ENCODE data around the gene ZNF430. TPM values are rescaled to one million over a fixed set of nuclear protein-coding genes. Genes with fewer than 3 reads are reported as not detected.

The ZNF430 gene
- total RNA-seq, 1 experiment from 2014 or later, result 12.3 TPM

GRCh38 chr19:21065336-21065735 lies 44.9 kb downstream of the ZNF430 start:
- ChIA-PET CTCF (interaction anchor here (0.7 kb wide), 1 partner anchor 1919 kb away, joined by 4 read pairs; no protein-coding TSS in a partner anchor), POLR2A (no interaction called here)
- no peak for DNase-seq (ENCODE audit: low spot score)
- no peaks in the 10 kb centered on the region for H3K4me1 Mint-ChIP-seq
- no peak overlapping the region for H3K4me3 Mint-ChIP-seq
- no peak for ATAC-seq
- no peaks in the 10 kb centered on the region for H3K27me3 Mint-ChIP-seq (ENCODE audit: low read depth)
- no peak overlapping the region for H3K27ac Mint-ChIP-seq
- H3K36me3 Mint-ChIP-seq, result peaks cover 19% of the 10 kb centered on the region
- TF ChIP-seq ESRRA (CRISPR knock-in tag; IDR thresholded peaks at IDR 0.05; ENCODE audit: borderline replicate concordance), result no peak
- TF ChIP-seq FOXJ3 (CRISPR knock-in tag; IDR thresholded peaks at IDR 0.05; ENCODE audit: borderline replicate concordance), result no peak
- TF ChIP-seq MYBL2 (CRISPR knock-in tag; IDR thresholded peaks at IDR 0.05), result no peak
- TF ChIP-seq EMX1 (CRISPR knock-in tag; IDR thresholded peaks at IDR 0.05), result no peak
- TF ChIP-seq JAZF1 (CRISPR knock-in tag; IDR thresholded peaks at IDR 0.05), result no peak
- no peak for TF ChIP-seq HMGA2 (CRISPR knock-in tag; IDR thresholded peaks at IDR 0.05)
- no peak for TF ChIP-seq RORB (CRISPR knock-in tag; IDR thresholded peaks at IDR 0.05)
- TF ChIP-seq, protein P1, sequence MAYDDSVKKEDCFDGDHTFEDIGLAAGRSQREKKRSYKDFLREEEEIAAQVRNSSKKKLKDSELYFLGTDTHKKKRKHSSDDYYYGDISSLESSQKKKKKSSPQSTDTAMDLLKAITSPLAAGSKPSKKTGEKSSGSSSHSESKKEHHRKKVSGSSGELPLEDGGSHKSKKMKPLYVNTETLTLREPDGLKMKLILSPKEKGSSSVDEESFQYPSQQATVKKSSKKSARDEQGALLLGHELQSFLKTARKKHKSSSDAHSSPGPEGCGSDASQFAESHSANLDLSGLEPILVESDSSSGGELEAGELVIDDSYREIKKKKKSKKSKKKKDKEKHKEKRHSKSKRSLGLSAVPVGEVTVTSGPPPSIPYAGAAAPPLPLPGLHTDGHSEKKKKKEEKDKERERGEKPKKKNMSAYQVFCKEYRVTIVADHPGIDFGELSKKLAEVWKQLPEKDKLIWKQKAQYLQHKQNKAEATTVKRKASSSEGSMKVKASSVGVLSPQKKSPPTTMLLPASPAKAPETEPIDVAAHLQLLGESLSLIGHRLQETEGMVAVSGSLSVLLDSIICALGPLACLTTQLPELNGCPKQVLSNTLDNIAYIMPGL (CRISPR knock-in tag; IDR thresholded peaks at IDR 0.05), result no peak
- no peak for TF ChIP-seq ZNF219 (CRISPR knock-in tag; IDR thresholded peaks at IDR 0.05; ENCODE audit: borderline replicate concordance)
- TF ChIP-seq, protein P2, sequence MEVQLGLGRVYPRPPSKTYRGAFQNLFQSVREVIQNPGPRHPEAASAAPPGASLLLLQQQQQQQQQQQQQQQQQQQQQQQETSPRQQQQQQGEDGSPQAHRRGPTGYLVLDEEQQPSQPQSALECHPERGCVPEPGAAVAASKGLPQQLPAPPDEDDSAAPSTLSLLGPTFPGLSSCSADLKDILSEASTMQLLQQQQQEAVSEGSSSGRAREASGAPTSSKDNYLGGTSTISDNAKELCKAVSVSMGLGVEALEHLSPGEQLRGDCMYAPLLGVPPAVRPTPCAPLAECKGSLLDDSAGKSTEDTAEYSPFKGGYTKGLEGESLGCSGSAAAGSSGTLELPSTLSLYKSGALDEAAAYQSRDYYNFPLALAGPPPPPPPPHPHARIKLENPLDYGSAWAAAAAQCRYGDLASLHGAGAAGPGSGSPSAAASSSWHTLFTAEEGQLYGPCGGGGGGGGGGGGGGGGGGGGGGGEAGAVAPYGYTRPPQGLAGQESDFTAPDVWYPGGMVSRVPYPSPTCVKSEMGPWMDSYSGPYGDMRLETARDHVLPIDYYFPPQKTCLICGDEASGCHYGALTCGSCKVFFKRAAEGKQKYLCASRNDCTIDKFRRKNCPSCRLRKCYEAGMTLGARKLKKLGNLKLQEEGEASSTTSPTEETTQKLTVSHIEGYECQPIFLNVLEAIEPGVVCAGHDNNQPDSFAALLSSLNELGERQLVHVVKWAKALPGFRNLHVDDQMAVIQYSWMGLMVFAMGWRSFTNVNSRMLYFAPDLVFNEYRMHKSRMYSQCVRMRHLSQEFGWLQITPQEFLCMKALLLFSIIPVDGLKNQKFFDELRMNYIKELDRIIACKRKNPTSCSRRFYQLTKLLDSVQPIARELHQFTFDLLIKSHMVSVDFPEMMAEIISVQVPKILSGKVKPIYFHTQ (CRISPR knock-in tag; IDR thresholded peaks at IDR 0.05), result no peak
- no peak for TF ChIP-seq SOX15 (CRISPR knock-in tag; IDR thresholded peaks at IDR 0.05)
- TF ChIP-seq ZNF416 (CRISPR knock-in tag; IDR thresholded peaks at IDR 0.05), result no peak
- TF ChIP-seq E2F1 (CRISPR knock-in tag; IDR thresholded peaks at IDR 0.05), result no peak
- no peak for TF ChIP-seq NR1H2 (CRISPR knock-in tag; IDR thresholded peaks at IDR 0.05)
- no peak for TF ChIP-seq KAT7 (CRISPR knock-in tag; IDR thresholded peaks at IDR 0.05; ENCODE audit: borderline replicate concordance)
- no peak for TF ChIP-seq ELF4 (CRISPR knock-in tag; IDR thresholded peaks at IDR 0.05; ENCODE audit: low read depth)
- TF ChIP-seq, protein P3, sequence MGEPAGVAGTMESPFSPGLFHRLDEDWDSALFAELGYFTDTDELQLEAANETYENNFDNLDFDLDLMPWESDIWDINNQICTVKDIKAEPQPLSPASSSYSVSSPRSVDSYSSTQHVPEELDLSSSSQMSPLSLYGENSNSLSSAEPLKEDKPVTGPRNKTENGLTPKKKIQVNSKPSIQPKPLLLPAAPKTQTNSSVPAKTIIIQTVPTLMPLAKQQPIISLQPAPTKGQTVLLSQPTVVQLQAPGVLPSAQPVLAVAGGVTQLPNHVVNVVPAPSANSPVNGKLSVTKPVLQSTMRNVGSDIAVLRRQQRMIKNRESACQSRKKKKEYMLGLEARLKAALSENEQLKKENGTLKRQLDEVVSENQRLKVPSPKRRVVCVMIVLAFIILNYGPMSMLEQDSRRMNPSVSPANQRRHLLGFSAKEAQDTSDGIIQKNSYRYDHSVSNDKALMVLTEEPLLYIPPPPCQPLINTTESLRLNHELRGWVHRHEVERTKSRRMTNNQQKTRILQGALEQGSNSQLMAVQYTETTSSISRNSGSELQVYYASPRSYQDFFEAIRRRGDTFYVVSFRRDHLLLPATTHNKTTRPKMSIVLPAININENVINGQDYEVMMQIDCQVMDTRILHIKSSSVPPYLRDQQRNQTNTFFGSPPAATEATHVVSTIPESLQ (CRISPR knock-in tag; IDR thresholded peaks at IDR 0.05), result no peak
- peaks cover 13% of the 10 kb centered on the region for H3K9me3 Mint-ChIP-seq

Data from WTC11 (cell line).